ENCODE measurements around the gene ZNF573. TPM values are rescaled to one million over a fixed set of nuclear protein-coding genes. Genes with fewer than 3 reads are reported as not detected.

ZNF573 gene
- total RNA-seq, 4 donors from 2014 or later, result 5.8 to 12.1 (median 7.6) TPM

DNA sequence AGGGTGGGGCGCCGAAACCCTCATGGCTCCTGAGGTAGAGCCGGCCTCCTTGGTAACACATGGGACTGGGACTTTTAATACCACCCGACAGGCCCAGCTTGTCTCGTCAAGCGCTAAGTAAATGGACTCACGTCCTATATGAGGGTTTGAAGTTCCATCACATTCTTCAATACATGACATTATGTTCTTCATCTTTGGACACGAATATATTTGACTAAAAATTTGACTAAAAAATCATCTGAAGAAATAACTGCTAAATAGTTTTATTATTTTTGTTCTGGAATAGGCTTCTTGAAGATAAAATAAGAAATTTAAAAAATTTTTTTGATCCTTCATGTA is 59.5 kb downstream of the ZNF573 start:
- Histone ChIP-seq H3K4me1 (peaks cover 11 to 18% (median 12%) of the 10 kb centered on the region in 4 donors), H3K27me3 (no peaks in the 10 kb centered on the region), H3K4me3 (peak overlapping the region; percentile 69 to 99 (median 82)), H3K9me3 (no peaks in the 10 kb centered on the region), H3K27ac (replicated peaks in 1 of 4) (peak overlapping the region; percentile 74 to 91 (median 86)), H3K36me3 (peaks cover 0 to 6% (median 3%) of the 10 kb centered on the region in 4 donors)
- WGBS, result 7% methylated on average over 8 of the region's 8 CpGs
- intact Hi-C loops (cut with DNase I), result no loop called here
- DNase-seq (ENCODE audit: extremely low spot score), result no peak
- TF ChIP-seq EP300 (IDR thresholded peaks at IDR 0.05), result no peak
- TF ChIP-seq POLR2AphosphoS5 (IDR thresholded peaks at IDR 0.05), result no peak
- TF ChIP-seq POLR2A (IDR thresholded peaks at IDR 0.05; ENCODE audit: low read depth), result no peak
- TF ChIP-seq, protein P1, sequence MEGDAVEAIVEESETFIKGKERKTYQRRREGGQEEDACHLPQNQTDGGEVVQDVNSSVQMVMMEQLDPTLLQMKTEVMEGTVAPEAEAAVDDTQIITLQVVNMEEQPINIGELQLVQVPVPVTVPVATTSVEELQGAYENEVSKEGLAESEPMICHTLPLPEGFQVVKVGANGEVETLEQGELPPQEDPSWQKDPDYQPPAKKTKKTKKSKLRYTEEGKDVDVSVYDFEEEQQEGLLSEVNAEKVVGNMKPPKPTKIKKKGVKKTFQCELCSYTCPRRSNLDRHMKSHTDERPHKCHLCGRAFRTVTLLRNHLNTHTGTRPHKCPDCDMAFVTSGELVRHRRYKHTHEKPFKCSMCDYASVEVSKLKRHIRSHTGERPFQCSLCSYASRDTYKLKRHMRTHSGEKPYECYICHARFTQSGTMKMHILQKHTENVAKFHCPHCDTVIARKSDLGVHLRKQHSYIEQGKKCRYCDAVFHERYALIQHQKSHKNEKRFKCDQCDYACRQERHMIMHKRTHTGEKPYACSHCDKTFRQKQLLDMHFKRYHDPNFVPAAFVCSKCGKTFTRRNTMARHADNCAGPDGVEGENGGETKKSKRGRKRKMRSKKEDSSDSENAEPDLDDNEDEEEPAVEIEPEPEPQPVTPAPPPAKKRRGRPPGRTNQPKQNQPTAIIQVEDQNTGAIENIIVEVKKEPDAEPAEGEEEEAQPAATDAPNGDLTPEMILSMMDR (IDR thresholded peaks at IDR 0.05), result no peak

DNA sequence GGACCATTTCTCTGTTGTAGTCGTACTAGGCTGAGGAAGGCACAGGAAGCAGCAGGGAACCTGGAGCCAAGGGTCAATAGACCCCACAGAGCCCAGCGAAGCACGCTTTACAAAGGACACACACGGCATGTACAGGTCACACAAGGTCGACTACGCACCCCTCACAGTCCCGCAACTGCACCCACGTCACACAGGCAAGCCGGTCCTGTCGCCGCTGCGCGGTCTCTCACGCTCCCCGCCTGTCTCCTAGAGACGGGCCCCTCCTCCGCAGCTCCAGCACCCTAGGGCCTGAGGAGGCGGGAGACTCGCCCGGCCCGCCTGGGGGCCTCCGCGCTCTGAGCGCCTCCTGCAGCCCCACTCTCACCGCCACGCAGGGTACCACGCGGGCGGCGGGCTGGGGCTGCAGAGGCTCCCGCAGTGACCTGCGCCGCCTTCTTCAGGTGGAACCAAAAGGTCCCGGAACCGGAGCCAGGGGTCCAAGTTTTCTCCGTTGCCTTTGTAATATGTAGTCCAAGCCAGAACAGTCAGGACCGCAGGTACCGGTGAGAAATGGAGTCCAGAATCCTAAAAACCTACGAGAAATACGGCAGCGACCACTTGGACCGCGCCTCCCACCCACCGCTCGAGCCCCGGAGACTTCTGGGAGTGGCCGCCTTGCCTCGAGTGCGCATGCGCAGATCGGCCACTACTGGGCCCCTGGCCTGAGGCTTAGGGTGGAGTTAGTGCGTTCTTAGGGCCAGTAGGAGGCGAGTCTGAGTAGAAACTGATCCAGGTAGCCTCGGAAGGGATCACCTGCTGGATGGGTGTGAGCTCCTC is 60.1 kb downstream of the ZNF573 start, which contains the start of gene ZNF607:
ZNF607 (minus strand) TSS at position 651 of the 816 bp plus-strand sequence. CDS start 8,143 bp downstream, outside the sequence.
- Histone ChIP-seq H3K4me1 (peaks cover 11 to 18% (median 12%) of the 10 kb centered on the region in 4 donors), H3K4me3 (peak within 1 kb of the TSS; percentile 69 to 99 (median 82)), H3K9me3 (no peaks in the 10 kb centered on the region), H3K36me3 (peaks cover 0 to 9% (median 7%) of the 10 kb centered on the region in 4 donors), H3K27me3 (no peaks in the 10 kb centered on the region), H3K27ac (replicated peaks in 1 of 4) (peak within 1 kb of the TSS; percentile 74 to 91 (median 86))
- intact Hi-C loops (cut with DNase I), result no loop called here
- WGBS, result 0% methylated on average over 28 of the region's 54 CpGs
- TF ChIP-seq POLR2AphosphoS5 (IDR thresholded peaks at IDR 0.05) (peak; percentile 89 to 90), EP300 (IDR thresholded peaks at IDR 0.05) (no peak), POLR2A (IDR thresholded peaks at IDR 0.05; ENCODE audit: low read depth) (no peak)
- TF ChIP-seq, protein P1 (IDR thresholded peaks at IDR 0.05), result peak; percentile 58 to 72 (median 70)
- peak; percentile 93 for DNase-seq (ENCODE audit: extremely low spot score)

DNA sequence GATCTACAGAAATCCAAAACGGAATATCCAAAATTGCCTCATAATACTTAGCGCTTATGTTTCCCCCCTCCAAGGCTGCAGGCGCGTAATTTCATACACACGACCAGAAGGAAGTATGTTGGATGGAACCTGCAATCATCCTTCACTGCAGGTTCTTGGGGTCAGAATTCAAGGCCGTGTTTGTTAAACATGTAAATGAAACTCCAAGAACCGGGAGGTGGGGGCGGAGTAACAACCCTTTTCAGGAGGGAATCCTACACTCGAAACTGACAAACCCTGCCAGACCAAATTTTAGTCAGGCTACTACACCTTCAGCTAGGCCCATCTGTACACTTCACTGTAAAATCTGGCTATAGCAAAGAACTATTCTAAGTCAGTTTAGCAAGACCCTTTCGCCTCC is 61.1 kb downstream of the ZNF573 start:
- no peaks in the 10 kb centered on the region for H3K27me3 ChIP-seq
- peaks cover 11 to 18% (median 12%) of the 10 kb centered on the region in 4 donors for H3K4me1 ChIP-seq
- H3K36me3 ChIP-seq, result peaks cover 0 to 9% (median 7%) of the 10 kb centered on the region in 4 donors
- WGBS, result 49% methylated on average over 10 of the region's 10 CpGs
- TF ChIP-seq POLR2AphosphoS5 (IDR thresholded peaks at IDR 0.05) (no peak), EP300 (IDR thresholded peaks at IDR 0.05) (no peak), POLR2A (IDR thresholded peaks at IDR 0.05; ENCODE audit: low read depth) (no peak)
- TF ChIP-seq, protein P1 (IDR thresholded peaks at IDR 0.05), result no peak
- H3K27ac ChIP-seq (replicated peaks in 1 of 4), result peak overlapping the region in 2 of 4 donors; percentile 81 to 90
- no peaks in the 10 kb centered on the region for H3K9me3 ChIP-seq
- intact Hi-C loops (cut with DNase I), result no loop called here
- DNase-seq (ENCODE audit: extremely low spot score), result no peak
- peak overlapping the region; percentile 69 to 99 (median 82) for H3K4me3 ChIP-seq

DNA sequence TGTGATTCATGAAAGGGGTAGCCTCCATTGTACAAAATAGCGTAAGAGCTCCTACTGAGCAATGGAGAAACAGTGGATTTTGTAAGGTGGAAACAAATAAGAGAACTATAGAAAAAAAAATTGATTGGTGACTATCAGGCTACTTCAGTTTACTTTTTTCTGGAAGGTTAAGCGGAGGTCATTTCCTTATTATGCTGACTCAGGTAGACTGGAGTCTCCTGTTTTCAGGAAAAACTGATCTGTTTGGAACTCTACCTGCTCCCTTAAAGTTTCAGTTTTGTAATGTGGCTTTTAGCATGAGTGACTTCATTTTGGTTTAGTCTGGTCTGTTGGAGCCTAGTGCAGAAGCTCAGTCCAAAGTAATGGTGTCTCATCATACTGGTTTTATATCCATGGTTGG is 63.2 kb downstream of the ZNF573 start:
- no peaks in the 10 kb centered on the region for H3K27me3 ChIP-seq
- TF ChIP-seq EP300 (IDR thresholded peaks at IDR 0.05), result no peak
- TF ChIP-seq, protein P1 (IDR thresholded peaks at IDR 0.05), result no peak
- TF ChIP-seq POLR2AphosphoS5 (IDR thresholded peaks at IDR 0.05), result no peak
- no peak for TF ChIP-seq POLR2A (IDR thresholded peaks at IDR 0.05; ENCODE audit: low read depth)
- H3K9me3 ChIP-seq, result no peaks in the 10 kb centered on the region
- intact Hi-C loops (cut with DNase I), result no loop called here
- no peak for DNase-seq (ENCODE audit: extremely low spot score)
- 96% methylated on average over 2 of the region's 2 CpGs for WGBS
- H3K4me3 ChIP-seq, result no peak overlapping the region
- H3K27ac ChIP-seq (replicated peaks in 1 of 4), result no peak overlapping the region
- peaks cover 11 to 18% (median 12%) of the 10 kb centered on the region in 4 donors for H3K4me1 ChIP-seq
- peaks cover 0 to 15% (median 9%) of the 10 kb centered on the region in 4 donors for H3K36me3 ChIP-seq
